EL (cell line): ENCODE data around the gene REG4.
"Not testable (repeated sequence)": the region's sequence is repeated elsewhere in the genome, so short reads cannot be mapped to it uniquely, and the experiment has no call there.

Source experiments
- DNase-seq: peaks from one replicate; pipeline ENCODE4 v3.0.0-alpha.2; 2016

The REG4 gene

GRCh38 chr1:119811387-119811786 lies at the start of gene REG4:
Gene REG4 (minus strand): TSS chr1:119811460. CDS start chr1:119808769, 2,691 bp downstream.
- no peak for DNase-seq

- peak; percentile 74 for DNase-seq
These were observed 48.4 kb upstream of the REG4 start for GRCh38 chr1:119859647-119860046.

GRCh38 chr1:119858556-119859214 lies 47.4 kb upstream of the REG4 start:
- not testable (repeated sequence) for DNase-seq

GRCh38 chr1:119858126-119858525 lies 46.9 kb upstream of the REG4 start:
- DNase-seq, result no peak

GRCh38 chr1:119853155-119853554 lies 41.9 kb upstream of the REG4 start:
- no peak for DNase-seq

- peak; percentile 6 for DNase-seq
These were observed 32.9 kb upstream of the REG4 start for GRCh38 chr1:119844206-119844605.

- no peak for DNase-seq
These were observed 30.0 kb upstream of the REG4 start for GRCh38 chr1:119841306-119841705.

GRCh38 chr1:119840745-119841144 lies 29.5 kb upstream of the REG4 start:
- DNase-seq, result no peak

GRCh38 chr1:119838236-119838635 lies 27.0 kb upstream of the REG4 start:
- no peak for DNase-seq

- DNase-seq, result no peak
These were observed 23.7 kb upstream of the REG4 start for GRCh38 chr1:119834990-119835389.

GRCh38 chr1:119831027-119831426 lies 19.8 kb upstream of the REG4 start:
- no peak for DNase-seq

- DNase-seq, result no peak
These were observed 18.4 kb upstream of the REG4 start for GRCh38 chr1:119829625-119830024.

GRCh38 chr1:119829006-119829405 lies 17.7 kb upstream of the REG4 start:
- DNase-seq, result not testable (repeated sequence)

- no peak for DNase-seq
These were observed 17.0 kb upstream of the REG4 start for GRCh38 chr1:119828266-119828665.

- peak; percentile 6 for DNase-seq
These were observed 15.8 kb upstream of the REG4 start for GRCh38 chr1:119827010-119827409.

- no peak for DNase-seq
These were observed 11.1 kb upstream of the REG4 start for GRCh38 chr1:119822406-119822805.

- no peak for DNase-seq
These were observed 6.9 kb upstream of the REG4 start for GRCh38 chr1:119818181-119818580.

GRCh38 chr1:119816407-119816806 lies 5.1 kb upstream of the REG4 start:
- peak; percentile 58 for DNase-seq

GRCh38 chr1:119815928-119816327 lies 4.7 kb upstream of the REG4 start:
- DNase-seq, result no peak

GRCh38 chr1:119815361-119815760 lies 4.1 kb upstream of the REG4 start:
- DNase-seq, result peak; percentile 46

GRCh38 chr1:119814288-119814687 lies 3.0 kb upstream of the REG4 start:
- no peak for DNase-seq

GRCh38 chr1:119811985-119812557 lies 811 bp upstream of the REG4 start:
- DNase-seq, result no peak

- peak; percentile 66 for DNase-seq
These were observed 2.2 kb downstream of the REG4 start for GRCh38 chr1:119808972-119809550.

GRCh38 chr1:119808491-119808890 lies 2.8 kb downstream of the REG4 start:
- DNase-seq, result peak; percentile 58

GRCh38 chr1:119806489-119806888 lies 4.8 kb downstream of the REG4 start:
- no peak for DNase-seq
